Amniotic epithelial cell (primary cell): ENCODE results near the gene UBA3.

Source experiments
- DNase-seq: peaks from one replicate; pipeline ENCODE4 v3.0.0-alpha.2; 2010; ENCODE audit warnings: low read depth

The UBA3 gene

DNA sequence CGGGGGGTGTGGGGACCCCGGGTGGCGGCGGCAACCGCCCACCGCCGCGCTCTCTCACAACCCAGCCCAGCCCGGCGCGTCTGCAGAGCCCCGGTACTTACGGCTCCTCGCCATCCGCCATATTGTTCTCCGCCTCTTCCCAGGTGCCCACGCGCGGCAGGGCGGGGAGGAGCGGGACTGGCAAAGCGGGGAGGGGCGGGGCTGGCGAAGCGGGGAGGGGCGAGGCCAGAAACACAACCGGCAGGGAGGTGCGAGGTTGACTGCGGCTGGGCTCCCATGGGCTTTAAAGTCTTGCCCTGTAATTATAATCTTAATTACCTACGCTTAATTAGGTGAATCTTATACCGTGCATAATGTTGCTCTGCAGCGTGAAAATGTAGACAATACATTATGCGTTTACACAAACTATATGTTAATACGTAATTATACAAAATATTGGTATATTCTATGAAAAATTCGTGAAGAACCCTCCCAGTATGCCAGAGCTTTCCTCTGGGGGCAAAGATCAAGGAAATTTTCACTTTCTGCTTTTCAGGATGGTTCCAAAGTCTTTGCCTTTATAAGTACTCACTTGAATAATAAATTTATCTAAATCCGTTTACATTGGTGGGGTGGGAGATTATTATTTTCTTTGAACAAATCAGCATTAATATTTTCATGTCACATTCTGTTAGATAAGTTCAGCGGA is at the start of gene UBA3:
TSS of gene UBA3 (minus strand) at position 133 of the 688 bp plus-strand sequence. CDS start at position 121, 12 bp downstream.
- peak; percentile 73 for DNase-seq

DNA sequence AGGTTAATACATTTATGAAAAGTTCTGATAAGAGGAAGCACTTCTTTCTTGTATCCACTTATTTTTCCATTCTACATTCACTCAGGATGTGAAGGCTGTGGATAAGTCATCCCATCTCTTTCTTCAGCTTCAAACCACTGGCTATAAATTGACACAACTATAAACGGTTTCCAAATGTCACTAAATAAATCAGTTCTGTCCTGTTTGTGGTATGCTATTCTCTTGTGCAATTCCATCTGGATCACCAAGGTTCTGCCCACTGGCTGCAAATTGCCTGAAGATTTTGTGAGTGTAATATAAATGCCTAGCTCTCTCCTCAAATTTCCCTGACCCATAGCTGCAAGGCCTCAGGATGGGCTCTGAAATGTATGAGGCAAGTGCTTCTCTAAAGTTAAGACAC is 49.4 kb upstream of the UBA3 start:
- peak; percentile 69 for DNase-seq

GRCh38 chr3:69128509-69128908 is 48.3 kb upstream of the UBA3 start:
- DNase-seq: no peak

GRCh38 chr3:69126999-69127398 is 46.8 kb upstream of the UBA3 start:
- DNase-seq: no peak

DNA sequence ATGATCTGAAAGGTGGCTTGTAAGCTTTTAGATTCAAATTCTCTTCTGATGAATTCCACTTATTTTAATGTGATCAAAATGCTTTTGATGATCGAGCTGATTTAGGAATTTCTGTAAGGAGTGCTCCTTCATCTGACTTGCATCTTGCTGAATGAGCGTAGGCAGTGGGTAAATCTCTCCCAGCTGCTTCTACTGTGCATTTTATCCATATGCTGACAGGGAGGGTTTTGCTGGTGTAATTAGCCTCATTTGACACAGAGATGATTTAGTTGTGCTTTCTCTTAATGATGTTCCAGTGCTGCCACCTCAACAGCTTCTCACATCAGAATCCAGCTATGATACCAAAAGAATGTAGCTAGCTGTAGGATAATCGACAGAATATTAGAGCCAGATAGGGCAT is 46.1 kb upstream of the UBA3 start:
- DNase-seq: no peak

GRCh38 chr3:69122403-69122802 is 42.2 kb upstream of the UBA3 start, which contains the start of gene LMOD3:
LMOD3 (minus strand) TSS chr3:69122595; CDS start chr3:69122386, 209 bp downstream.
- no peak for DNase-seq

DNA sequence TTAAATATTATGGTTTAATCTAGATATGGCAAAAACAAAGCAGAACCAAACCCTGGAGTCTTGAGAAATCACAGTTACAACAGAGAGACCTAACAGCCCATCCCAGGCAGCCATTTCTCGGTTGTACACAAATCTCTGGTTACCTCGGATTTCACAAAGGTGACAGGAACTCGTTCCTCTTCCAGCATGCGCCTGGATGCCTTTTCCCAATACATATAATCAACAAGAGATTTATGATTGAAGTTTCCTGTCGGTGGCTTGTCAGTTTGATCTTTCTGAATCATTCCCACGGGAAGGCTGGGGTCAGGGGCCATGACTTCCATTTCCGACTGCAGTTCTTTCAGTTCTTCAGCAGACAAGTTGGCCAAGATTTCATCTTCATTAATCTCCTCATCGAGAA is 41.8 kb upstream of the UBA3 start:
- peak; percentile 17 for DNase-seq

DNA sequence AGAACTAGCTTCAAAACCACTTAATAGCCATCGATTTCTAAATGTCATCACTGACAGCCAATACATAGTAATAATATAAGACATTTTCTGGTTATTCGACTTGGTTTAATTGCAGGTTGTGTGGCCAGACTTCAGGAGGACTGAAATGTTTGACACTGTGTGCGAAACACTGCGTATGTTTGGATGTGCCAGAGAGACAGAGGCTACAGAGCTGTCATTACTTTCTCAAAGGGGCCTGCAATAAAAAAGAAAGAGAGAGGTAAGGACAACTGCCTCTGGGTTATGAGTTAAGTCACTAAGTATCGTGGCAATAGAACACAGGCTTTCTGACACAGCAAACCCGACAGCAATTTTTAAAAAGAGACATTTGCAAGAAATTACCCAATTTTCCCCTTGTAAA is 41.3 kb upstream of the UBA3 start:
- DNase-seq: no peak

- DNase-seq: peak; percentile 69
Observed at GRCh38 chr3:69120879-69121464, 40.8 kb upstream of the UBA3 start.

GRCh38 chr3:69119681-69120080 is 39.5 kb upstream of the UBA3 start:
- DNase-seq: no peak

GRCh38 chr3:69119138-69119537 is 39.0 kb upstream of the UBA3 start:
- DNase-seq: no peak

DNA sequence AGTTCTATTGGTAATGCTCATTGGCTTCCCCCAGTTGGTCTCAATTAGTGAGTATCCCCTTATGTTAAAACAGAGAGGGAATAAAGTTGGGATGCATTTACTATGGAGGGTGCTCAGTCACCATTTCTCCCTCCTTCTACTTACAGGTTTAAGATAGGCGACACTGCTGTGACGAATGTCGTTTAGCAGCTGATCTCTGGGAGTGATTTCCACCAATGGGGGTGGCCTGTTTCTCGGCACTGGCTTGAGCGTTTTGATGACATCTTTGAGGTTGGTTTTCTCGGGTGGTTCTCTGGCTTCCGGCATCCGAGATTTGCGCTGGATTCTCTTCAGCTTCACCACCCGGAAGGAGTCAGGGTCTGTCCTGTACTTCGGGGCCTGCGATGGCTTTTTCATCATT is 38.4 kb upstream of the UBA3 start:
- no peak for DNase-seq

DNA sequence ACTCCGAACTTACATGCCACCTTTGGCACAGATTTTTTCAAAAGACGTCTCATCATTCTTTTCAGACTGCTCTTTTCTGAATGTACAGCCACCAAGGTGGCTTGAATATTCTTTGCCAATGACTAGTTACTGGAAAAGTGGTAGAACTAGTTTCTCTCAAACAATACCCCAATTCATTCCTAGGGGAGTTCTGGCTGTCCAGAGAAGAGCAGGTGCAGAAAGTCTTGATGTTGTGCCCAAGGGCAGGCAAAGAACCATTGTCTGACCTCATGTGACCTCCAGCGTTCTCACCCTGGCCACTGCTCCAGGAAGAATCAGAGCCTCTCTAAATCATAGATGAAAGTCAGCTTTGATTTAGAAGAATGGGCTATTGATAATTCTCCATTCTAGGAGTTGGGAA is 36.7 kb upstream of the UBA3 start:
- DNase-seq: no peak

DNA sequence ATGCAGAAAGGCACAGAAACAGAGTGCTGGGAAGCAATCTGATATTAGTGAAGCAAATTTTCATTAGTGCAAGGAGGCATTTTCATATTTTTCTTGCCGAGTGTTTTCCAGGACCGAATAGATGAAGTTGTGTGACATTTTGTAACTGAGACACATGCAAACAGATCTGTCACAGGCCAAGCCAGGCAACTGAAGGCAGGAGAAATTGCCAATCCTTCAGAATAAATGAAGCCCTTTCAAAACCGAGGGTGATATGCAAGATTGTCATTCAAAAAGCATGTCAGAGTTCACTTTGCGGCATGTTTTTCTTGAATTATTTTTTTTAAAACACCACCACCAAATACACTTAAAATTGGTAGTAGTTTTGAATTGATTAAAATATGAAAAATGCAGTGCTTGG is 36.0 kb upstream of the UBA3 start:
- no peak for DNase-seq

DNA sequence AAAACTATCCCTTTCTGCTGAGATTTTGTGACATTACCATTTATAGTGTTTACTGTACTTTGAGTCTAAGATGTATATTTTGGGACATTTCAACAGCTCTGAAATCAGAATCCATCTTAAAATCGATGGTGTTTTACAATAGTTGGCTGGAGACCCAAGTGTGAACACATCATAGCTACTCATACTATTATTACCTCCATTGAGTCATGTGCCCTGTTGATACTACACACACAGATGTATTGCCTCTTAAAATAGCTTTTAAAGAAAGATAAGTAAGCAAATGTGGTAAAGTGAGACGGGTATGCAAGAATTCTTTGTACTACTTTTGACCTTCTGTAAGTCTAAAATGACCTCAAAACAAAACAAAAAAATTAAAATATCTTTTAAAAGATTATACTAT is 35.6 kb upstream of the UBA3 start:
- peak; percentile 29 for DNase-seq

- DNase-seq: peak; percentile 75
Observed at GRCh38 chr3:69113536-69113935, 33.4 kb upstream of the UBA3 start.

GRCh38 chr3:69110941-69111546 is 30.9 kb upstream of the UBA3 start:
- DNase-seq: no peak

DNA sequence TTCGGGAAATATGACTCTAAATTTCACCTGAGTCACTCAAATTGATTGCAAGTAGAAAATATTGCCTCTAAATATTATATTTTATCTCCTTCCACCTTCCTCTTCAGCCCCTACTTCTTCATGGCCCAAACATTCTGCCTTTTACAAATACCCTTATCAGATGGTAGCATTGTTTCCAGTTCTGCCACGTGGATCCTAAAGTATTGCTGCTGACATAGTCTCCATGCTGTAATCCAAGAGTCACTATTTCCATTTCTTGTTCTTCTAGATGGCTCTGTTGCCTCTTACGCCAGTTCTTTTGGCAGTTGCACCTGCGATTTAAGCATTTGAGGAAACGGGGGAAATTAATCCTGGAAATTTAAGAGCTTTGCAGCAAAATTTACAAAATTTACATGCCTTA is 28.6 kb upstream of the UBA3 start:
- no peak for DNase-seq

DNA sequence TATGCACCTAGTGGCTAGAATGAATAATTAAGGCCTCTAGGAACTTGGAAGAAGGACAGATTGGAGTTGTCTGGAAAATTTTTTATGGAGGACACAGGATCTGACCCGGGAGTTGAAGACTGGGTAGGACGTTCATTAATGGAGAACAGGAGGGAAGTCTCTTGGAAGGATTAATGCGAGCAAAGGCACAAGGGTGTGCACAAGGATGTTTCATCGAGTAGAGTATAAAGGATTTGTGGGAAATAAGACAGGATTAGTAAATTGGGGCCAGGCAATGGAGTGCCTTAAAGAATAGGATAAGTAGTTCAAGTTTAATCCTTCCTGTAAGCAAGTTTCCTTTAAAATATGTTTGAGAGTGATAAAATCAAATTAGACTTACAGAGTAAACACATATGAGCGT is 27.7 kb upstream of the UBA3 start:
- no peak for DNase-seq

DNA sequence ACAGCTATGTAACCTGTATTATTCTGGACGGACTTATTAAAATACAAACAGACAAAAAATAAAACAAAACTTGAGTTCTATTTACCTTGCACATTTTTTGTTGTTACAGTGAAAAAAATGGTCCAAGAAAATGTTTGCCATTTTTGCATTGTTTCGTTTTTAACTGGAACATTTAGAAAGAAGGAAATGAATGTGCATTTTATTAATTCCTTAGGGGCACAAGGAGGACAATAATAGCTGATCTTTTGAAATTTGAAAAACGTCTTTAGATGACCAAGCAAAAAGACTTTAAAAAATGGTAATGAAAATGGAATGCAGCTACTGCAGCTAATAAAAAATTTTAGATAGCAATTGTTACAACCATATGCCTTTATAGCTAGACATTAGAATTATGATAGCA is 25.2 kb upstream of the UBA3 start:
- no peak for DNase-seq

DNA sequence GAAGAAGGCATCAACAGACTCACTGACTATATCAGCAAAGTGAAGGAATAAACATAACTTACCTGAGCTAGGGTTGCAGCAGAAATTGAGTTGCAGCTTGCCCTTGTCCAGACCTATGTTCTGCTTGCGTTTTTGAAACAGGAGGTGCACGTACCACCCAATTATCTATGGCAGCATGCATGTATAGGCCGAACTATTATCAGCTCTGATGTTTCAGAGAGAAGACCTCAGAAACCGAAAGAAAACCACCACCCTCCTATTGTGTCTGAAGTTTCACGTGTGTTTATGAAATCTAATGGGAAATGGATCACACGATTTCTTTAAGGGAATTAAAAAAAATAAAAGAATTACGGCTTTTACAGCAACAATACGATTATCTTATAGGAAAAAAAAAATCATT is 24.4 kb upstream of the UBA3 start:
- DNase-seq: no peak

- DNase-seq: no peak
Observed at GRCh38 chr3:69103123-69103522, 23.0 kb upstream of the UBA3 start.

DNA sequence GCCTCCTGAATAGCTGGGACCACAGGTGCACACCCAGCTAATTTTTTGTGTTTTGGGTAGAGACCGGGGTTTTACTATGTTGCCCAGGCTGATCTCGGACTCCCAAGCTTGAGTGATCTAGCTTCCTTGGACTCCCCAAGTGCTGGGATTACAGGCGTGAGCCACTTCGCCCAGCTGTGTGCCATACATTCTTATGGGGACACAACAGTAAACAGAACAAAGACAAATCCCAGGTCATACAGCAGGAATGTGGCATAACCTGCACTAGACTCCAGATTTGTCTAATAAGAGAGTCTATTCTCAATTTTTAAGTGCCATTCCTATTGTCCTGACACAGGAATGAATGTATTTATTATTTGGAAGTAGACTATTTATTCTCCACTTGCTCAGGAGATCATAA is 22.2 kb upstream of the UBA3 start:
- no peak for DNase-seq

DNA sequence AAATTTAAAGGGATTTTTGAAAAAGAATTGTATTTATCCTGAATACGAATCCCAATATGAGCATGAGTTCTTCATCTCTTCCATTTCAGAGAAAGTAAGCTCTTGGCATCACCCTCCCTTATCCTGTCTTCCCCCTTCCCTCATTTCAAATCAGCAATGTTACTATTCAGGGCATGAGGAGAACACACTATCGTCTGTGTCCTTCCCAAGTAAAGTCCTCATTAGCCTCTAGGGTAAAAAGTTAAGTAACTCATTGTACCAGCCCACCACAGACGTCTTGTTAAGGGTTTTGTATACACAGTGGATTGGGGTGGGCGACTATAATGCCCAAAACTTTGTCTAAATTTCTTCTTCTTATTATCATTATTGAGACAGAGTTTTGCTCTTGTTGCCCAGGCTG is 19.4 kb upstream of the UBA3 start:
- no peak for DNase-seq
